Measurements from ENCODE around the gene ZACN.

Gene ZACN

DNA sequence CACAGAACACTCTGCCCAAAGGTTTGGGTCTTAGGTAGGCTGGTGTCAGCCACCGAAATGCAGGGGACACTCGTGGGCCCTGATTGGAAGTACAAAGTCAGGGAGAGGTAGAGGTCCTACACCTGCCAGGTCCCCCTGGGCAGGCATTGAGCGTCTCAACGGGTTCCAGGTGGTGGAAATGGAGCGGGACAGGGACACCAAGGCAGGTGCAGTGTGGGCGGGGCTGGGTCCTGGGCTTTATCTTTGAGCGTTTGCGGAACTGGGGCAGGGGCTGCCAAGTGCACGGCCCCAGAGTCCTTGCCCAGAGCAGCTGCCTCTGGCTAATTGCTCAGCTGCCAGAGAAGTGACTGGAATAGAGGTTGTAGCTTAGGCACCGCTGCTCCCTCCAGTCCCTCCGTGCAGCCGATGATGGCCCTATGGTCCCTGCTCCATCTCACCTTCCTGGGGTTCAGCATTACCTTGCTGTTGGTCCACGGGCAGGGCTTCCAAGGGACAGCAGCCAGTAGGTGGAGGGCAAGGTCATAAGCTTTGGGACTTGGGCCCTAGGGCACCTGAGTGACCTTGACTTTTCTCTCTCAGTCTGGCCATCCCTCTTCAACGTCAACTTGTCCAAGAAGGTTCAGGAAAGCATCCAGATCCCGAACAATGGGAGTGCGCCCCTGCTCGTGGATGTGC is at the start of gene ZACN:
TSS of gene ZACN (plus strand) at position 323 of the 675 bp plus-strand sequence. CDS start at position 406, 83 bp downstream.
- TF ChIP-seq, protein P1, sequence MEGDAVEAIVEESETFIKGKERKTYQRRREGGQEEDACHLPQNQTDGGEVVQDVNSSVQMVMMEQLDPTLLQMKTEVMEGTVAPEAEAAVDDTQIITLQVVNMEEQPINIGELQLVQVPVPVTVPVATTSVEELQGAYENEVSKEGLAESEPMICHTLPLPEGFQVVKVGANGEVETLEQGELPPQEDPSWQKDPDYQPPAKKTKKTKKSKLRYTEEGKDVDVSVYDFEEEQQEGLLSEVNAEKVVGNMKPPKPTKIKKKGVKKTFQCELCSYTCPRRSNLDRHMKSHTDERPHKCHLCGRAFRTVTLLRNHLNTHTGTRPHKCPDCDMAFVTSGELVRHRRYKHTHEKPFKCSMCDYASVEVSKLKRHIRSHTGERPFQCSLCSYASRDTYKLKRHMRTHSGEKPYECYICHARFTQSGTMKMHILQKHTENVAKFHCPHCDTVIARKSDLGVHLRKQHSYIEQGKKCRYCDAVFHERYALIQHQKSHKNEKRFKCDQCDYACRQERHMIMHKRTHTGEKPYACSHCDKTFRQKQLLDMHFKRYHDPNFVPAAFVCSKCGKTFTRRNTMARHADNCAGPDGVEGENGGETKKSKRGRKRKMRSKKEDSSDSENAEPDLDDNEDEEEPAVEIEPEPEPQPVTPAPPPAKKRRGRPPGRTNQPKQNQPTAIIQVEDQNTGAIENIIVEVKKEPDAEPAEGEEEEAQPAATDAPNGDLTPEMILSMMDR (IDR thresholded peaks at IDR 0.05; ENCODE audit: low read depth, low read length) = no peak
- peaks cover 25% of the 10 kb centered on the region for H3K27me3 ChIP-seq (ENCODE audit: insufficient read depth, low read depth, severe bottlenecking)

DNA sequence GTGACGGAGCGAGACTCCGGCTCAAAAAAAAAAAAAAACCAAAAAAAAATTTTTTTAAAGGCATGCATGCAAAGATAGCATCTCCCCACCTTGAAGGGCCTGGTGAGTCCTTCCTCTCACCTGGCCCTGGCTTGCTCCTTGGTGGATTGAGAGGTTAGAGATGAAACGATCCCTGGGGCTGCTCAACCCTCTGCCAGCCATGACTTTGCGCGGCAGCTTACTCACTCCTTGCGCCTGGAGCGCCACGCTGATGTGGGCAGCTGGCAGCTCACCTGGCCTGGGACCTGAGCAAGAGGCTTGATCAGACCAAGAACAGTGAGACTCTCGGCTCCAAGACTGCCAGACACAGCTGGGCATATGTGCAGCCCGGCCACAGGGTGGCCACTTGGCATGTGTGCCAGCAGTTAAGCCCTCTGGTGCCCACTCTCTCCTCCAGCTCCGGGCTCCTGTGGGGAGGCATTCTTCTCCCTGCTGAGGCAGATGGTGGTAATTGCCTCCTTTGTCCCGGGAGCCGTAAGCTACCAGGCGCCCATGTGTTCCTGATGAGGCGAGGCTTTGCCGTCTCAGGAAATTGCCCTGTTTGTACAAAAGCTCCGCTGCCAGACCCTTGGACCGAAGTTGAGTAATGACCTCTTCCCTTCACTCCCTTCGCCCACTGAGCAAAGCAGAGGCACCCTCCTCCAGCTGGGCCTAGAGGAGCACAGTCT is 46.8 kb upstream of the ZACN start:
- TF ChIP-seq, protein P1 (IDR thresholded peaks at IDR 0.05; ENCODE audit: low read depth, low read length) = no peak
- DNase-seq = no peak
- Histone ChIP-seq H3K27ac (no peak overlapping the region), H3K4me3 (ENCODE audit: low read depth, low read length) (no peak overlapping the region), H3K9me3 (ENCODE audit: severe bottlenecking) (peaks cover 7% of the 10 kb centered on the region), H3K27me3 (ENCODE audit: insufficient read depth, low read depth, severe bottlenecking) (no peaks in the 10 kb centered on the region), H3K36me3 (peaks cover 4% of the 10 kb centered on the region; the same call in 1 of the 2 replicates)

More for the DNA sequence above, at the start of gene ZACN:
- Histone ChIP-seq H3K4me3 (ENCODE audit: low read depth, low read length) (no peak within 1 kb of the TSS), H3K9me3 (ENCODE audit: severe bottlenecking) (no peaks in the 10 kb centered on the region), H3K36me3 (peaks cover 21% of the 10 kb centered on the region), H3K27ac (peak within 1 kb of the TSS; percentile 23; the same call in 1 of the 2 replicates)
- DNase-seq = no peak

DNA sequence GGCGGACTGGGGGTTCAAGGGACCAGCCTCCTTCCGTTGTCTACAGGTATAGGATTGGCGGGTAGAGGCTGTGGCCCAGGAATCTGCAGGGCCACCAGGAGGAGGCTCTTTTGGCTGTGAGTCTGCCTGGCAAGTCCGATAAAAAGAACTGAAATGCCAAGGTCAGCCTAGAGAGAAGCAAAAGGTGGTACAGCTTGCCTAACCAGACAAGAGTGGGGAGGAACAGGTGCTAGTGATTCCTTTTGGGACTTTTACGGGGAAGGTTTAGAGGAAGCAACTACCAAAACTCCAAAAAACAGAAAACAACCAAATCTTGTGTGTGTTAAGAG is 46.2 kb upstream of the ZACN start:
- DNase-seq = no peak
- H3K27me3 ChIP-seq (ENCODE audit: insufficient read depth, low read depth, severe bottlenecking) = no peaks in the 10 kb centered on the region
- no peak overlapping the region for H3K27ac ChIP-seq
- peaks cover 7% of the 10 kb centered on the region for H3K9me3 ChIP-seq (ENCODE audit: severe bottlenecking)
- H3K4me3 ChIP-seq (ENCODE audit: low read depth, low read length) = no peak overlapping the region
- TF ChIP-seq, protein P1 (IDR thresholded peaks at IDR 0.05; ENCODE audit: low read depth, low read length) = no peak
- peaks cover 6% of the 10 kb centered on the region for H3K36me3 ChIP-seq

DNA sequence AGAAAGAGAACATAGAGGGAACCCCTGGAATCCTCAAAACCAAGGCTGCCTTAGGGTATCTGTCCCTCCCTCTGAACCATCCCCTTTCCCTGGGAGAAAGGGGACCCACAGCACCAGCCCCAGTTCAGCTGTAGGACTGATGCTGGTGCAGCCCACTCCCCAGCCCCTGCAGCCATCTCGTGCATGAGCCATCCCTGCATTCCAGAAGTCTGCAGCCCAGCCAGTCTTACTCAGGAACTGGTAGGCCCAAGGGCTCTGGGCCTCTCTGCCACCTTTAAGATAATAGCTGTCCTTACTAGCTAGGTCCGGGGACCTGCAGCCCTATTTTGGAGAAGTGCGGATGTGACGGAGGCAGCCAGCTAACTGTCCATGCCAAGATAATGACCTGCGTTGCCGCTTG is 45.8 kb upstream of the ZACN start:
- H3K36me3 ChIP-seq = peaks cover 10% of the 10 kb centered on the region
- H3K27me3 ChIP-seq (ENCODE audit: insufficient read depth, low read depth, severe bottlenecking) = no peaks in the 10 kb centered on the region
- H3K9me3 ChIP-seq (ENCODE audit: severe bottlenecking) = peaks cover 7% of the 10 kb centered on the region
- no peak for DNase-seq
- H3K4me3 ChIP-seq (ENCODE audit: low read depth, low read length) = no peak overlapping the region
- no peak overlapping the region for H3K27ac ChIP-seq
- TF ChIP-seq, protein P1 (IDR thresholded peaks at IDR 0.05; ENCODE audit: low read depth, low read length) = no peak

DNA sequence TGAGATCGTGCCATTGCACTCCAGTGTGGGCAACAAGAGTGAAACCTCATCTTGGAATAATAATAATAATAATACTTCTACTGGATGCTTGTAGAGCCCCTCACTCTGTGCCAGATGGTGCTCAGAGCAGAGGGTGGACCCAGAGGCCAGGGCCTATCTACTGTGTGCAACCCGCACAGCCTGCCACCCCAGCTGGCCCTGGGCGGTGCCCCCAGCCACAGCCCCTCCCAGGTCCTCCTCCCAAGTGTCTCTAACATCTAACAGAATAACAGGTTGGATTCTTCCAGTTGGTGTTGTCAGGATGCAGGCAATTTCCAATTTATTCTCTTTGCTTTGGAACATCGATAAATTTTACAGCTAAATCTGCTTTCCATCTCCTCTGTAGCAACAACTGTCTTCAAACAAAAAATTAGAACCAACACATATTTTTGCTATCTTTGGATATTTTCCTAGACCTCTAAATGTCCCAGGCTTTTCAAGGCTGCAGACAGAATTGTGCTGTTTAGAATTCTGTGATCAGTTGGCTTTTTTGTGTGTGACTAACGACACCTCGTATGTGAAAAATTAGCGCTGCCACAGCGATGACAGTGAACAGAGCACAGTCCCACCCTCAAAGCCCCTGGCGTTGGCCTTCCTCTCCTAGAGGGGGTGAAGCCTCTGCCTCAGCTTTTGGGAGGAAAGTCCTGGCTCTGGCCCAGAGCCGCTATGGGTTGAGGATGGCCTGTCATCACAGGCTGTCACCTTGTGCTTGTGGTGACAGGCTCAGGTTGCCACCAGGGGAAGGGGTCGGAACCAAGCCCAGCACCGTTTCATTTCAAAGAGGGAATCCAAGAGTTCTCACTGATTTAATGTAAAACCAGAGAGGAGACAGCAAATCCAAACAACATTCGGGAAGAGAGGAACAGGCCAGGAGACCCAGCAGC is 44.3 kb upstream of the ZACN start:
- TF ChIP-seq, protein P1 (IDR thresholded peaks at IDR 0.05; ENCODE audit: low read depth, low read length) = no peak
- Histone ChIP-seq H3K4me3 (ENCODE audit: low read depth, low read length) (no peak overlapping the region), H3K27me3 (ENCODE audit: insufficient read depth, low read depth, severe bottlenecking) (no peaks in the 10 kb centered on the region), H3K9me3 (ENCODE audit: severe bottlenecking) (peaks cover 7% of the 10 kb centered on the region), H3K36me3 (peaks cover 26% of the 10 kb centered on the region), H3K27ac (no peak overlapping the region)
- no peak for DNase-seq
